Panc1 (cell line): ENCODE results near the gene TTBK1. TPM values are rescaled to one million over a fixed set of nuclear protein-coding genes. Genes with fewer than 3 reads are reported as not detected.

Experiments
- ATAC-seq: fragments of 200-7000 bp; cut with Tn5 transposase; 2 replicates; pipeline ENCODE4 v1.9.1; 2020; ENCODE audit warnings: mild to moderate bottlenecking, moderate library complexity
- BruUV-seq: library from RNA; stranded (reverse); fragments of 400-500 nt; replicated peaks from 2 replicates; lab custom pipeline; 2021; lab: Mats Ljungman, UMichigan
- CTCF ChIA-PET: fragments of 300-600 bp; sonication (Branson Sonifier 250); formaldehyde crosslinking; loops from one replicate; lab custom pipeline; 2022; ENCODE audit warnings: antibody characterized with exemption; lab: Charles Lee
- POLR2A ChIA-PET: fragments of 300-600 bp; sonication (Branson Sonifier 250); formaldehyde crosslinking; loops from one replicate; lab custom pipeline; 2022; ENCODE audit warnings: antibody characterized with exemption; lab: Charles Lee
- DNase-seq: peaks from one replicate; pipeline ENCODE4 v3.0.0-alpha.2; 2010; ENCODE audit warnings: low read depth, low spot score
- H3K27ac ChIP-seq: 2 replicates; pipeline ENCODE4 v1.5.1; 2011; ENCODE audit warnings: mild to moderate bottlenecking, low read length, inconsistent platforms
- H3K27me3 ChIP-seq: fragments of 200-500 bp; sonication (Bioruptor generic); 2 replicates; pipeline ENCODE4 v1.6.0; 2014; ENCODE audit warnings: low read length, inconsistent platforms; ENCODE audit not compliant: control insufficient read depth, insufficient read depth
- H3K36me3 ChIP-seq: fragments of 200-500 bp; sonication (Bioruptor generic); 2 replicates; pipeline ENCODE4 v1.5.1; 2014; ENCODE audit warnings: inconsistent platforms, mild to moderate bottlenecking, low read length, moderate library complexity; ENCODE audit not compliant: control insufficient read depth, insufficient read depth
- H3K4me1 ChIP-seq: 2 replicates; pipeline ENCODE4 v1.5.1; 2011; ENCODE audit warnings: inconsistent platforms, mild to moderate bottlenecking, low read length, moderate library complexity; ENCODE audit not compliant: control insufficient read depth, insufficient read depth
- H3K4me3 ChIP-seq, 2 experiments: 2 replicates each; pipeline ENCODE4 v1.5.1; 2011 to 2012; ENCODE audit warnings: low read depth in 2 of 2, low read length in 2 of 2, mild to moderate bottlenecking in 2 of 2, inconsistent platforms in 1 of 2, moderate library complexity in 1 of 2
- H3K9me3 ChIP-seq: fragments of 200-500 bp; sonication (Bioruptor generic); 2 replicates; pipeline ENCODE4 v1.5.1; 2014; ENCODE audit warnings: low read depth, mild to moderate bottlenecking, inconsistent platforms, low read length, moderate library complexity; ENCODE audit not compliant: control insufficient read depth, insufficient read depth
- CTCF ChIP-seq: fragments of 450-650 bp; IDR thresholded peaks from 2 replicates; pipeline ENCODE4 v1.5.1; 2017; ENCODE audit warnings: mild to moderate bottlenecking
- POLR2AphosphoS5 ChIP-seq: IDR thresholded peaks from 2 replicates; pipeline ENCODE4 v1.6.1; 2012; ENCODE audit warnings: mild to moderate bottlenecking, low read depth, low read length, moderate library complexity
- REST ChIP-seq, 2 experiments: IDR thresholded peaks; 2 replicates each; pipeline ENCODE4 v1.6.1; 2011 to 2012; ENCODE audit warnings: low read depth in 2 of 2, control low read depth in 1 of 2, low read length in 1 of 2, mild to moderate bottlenecking in 1 of 2, moderate library complexity in 1 of 2; ENCODE audit not compliant: insufficient read depth in 1 of 2
- SIN3A ChIP-seq: IDR thresholded peaks from 2 replicates; pipeline ENCODE4 v1.6.1; 2012; ENCODE audit warnings: low read depth, mild to moderate bottlenecking, low read length, moderate library complexity, borderline replicate concordance; ENCODE audit not compliant: insufficient read depth
- TCF7L2 ChIP-seq: IDR thresholded peaks from 2 replicates; pipeline ENCODE4 v1.6.1; 2011; ENCODE audit warnings: mild to moderate bottlenecking, low read depth, low read length, inconsistent platforms
- in situ Hi-C: cut with HindIII; loops from 2 replicates; pipeline ENCODE4 v1.10.0; 2016; ENCODE audit warnings: low sequenced_read_pairs, low pct_unique_long_range_greater_than_20kb
- intact Hi-C: fragments of 100-400 bp; cut with micrococcal nuclease; formaldehyde crosslinking; loops from one replicate; pipeline ENCODE4 v1.10.0; 2022; ENCODE audit not compliant: unreplicated experiment
- total RNA-seq: library from RNA; stranded (reverse); gene quantifications from one replicate; pipeline ENCODE4 v1.2.1, GENCODE V29; 2021; ENCODE audit not compliant: unreplicated experiment

The TTBK1 gene
- total RNA-seq, 1 experiment from 2014 or later: 0.10 TPM

- ChIA-PET POLR2A (no interaction called here), CTCF (no interaction called here)
- no peak overlapping the region for H3K27ac ChIP-seq
- intact Hi-C loops: no loop called here
- no peak for TF ChIP-seq TCF7L2
- no peak for TF ChIP-seq SIN3A
- no peak for TF ChIP-seq POLR2AphosphoS5
- no peak for TF ChIP-seq CTCF
- no peak for TF ChIP-seq REST (IDR thresholded peaks at IDR 0.05; ENCODE audit: insufficient read depth in 1 of 2, low read depth in 2 of 2, low read length in 1 of 2)
- peaks cover 5% of the 10 kb centered on the region; the same call in 1 of the 2 replicates for H3K27me3 ChIP-seq
- H3K36me3 ChIP-seq: no peaks in the 10 kb centered on the region
- H3K9me3 ChIP-seq: no peaks in the 10 kb centered on the region
- H3K4me3 ChIP-seq: no peak overlapping the region
- ATAC-seq (no peak), DNase-seq (no peak)
- BruUV-seq: no TSS peak
- H3K4me1 ChIP-seq: no peaks in the 10 kb centered on the region
- in situ Hi-C loops: no loop called here
These were observed 11.4 kb upstream of the TTBK1 start for GRCh38 chr6:43231735-43232450.

GRCh38 chr6:43235841-43236240 is 7.4 kb upstream of the TTBK1 start:
- ChIA-PET POLR2A (no interaction called here), CTCF (no interaction called here)
- Histone ChIP-seq H3K4me1 (no peaks in the 10 kb centered on the region), H3K36me3 (no peaks in the 10 kb centered on the region), H3K27ac (no peak overlapping the region), H3K4me3 (no peak overlapping the region), H3K9me3 (no peaks in the 10 kb centered on the region), H3K27me3 (peaks cover 5% of the 10 kb centered on the region)
- BruUV-seq: no TSS peak
- TF ChIP-seq REST (IDR thresholded peaks at IDR 0.05; ENCODE audit: insufficient read depth in 1 of 2, low read depth in 2 of 2, low read length in 1 of 2) (no peak), CTCF (no peak), TCF7L2 (no peak), SIN3A (no peak), POLR2AphosphoS5 (no peak)
- intact Hi-C loops: no loop called here
- in situ Hi-C loops: no loop called here
- no peak for DNase-seq
- ATAC-seq: no peak
